Astrocyte (in vitro differentiated cells and primary cell): ENCODE results near the gene NDUFA13.
"Not testable (repeated sequence)": the region's sequence is repeated elsewhere in the genome, so short reads cannot be mapped to it uniquely, and the experiment has no call there.

Source experiments
- CTCF ChIP-seq: IDR thresholded peaks from 2 replicates; pipeline ENCODE4 v1.5.1; 2011; ENCODE audit warnings: low read depth, mild to moderate bottlenecking, inconsistent platforms, low read length, moderate library complexity; ENCODE audit not compliant: insufficient read depth
- EZH2 ChIP-seq: IDR thresholded peaks from 2 replicates; pipeline ENCODE4 v1.6.1; 2012; ENCODE audit warnings: mild to moderate bottlenecking, low read length, inconsistent platforms; ENCODE audit not compliant: insufficient read depth

GRCh38 chr19:19472106-19472505, 43.9 kb upstream of the NDUFA13 start:
- TF ChIP-seq CTCF, EZH2: not testable (repeated sequence)
